MCF 10A (cell line): ENCODE results near the gene XXYLT1. TPM values are rescaled to one million over a fixed set of nuclear protein-coding genes. Genes with fewer than 3 reads are reported as not detected.

ENCODE experiments used
- BruUV-seq: library from RNA; stranded (reverse); fragments of 400-500 nt; replicated peaks from 2 replicates; lab custom pipeline; 2021; lab: Mats Ljungman, UMichigan
- CTCF ChIA-PET: fragments of 300-600 bp; sonication (Branson Sonifier 250); formaldehyde crosslinking; extraction: SDS; loops from one replicate; lab custom pipeline; 2021; ENCODE audit warnings: antibody characterized with exemption, inconsistent platforms; lab: Yijun Ruan, JAX
- POLR2A ChIA-PET: fragments of 300-600, 350-650 bp; sonication (Branson Sonifier 250); formaldehyde crosslinking; extraction: SDS; loops from one replicate; lab custom pipeline; 2020; ENCODE audit warnings: antibody characterized with exemption, inconsistent platforms; lab: Yijun Ruan, JAX
- DNase-seq: peaks from one replicate; pipeline ENCODE4 v3.0.0-alpha.2; 2018; ENCODE audit not compliant: unreplicated experiment
- H3K27ac Mint-ChIP-seq: one replicate; pipeline ENCODE4 v1.8.0; 2022; ENCODE audit warnings: mild to moderate bottlenecking, low read depth, mixed read lengths; ENCODE audit not compliant: unreplicated experiment
- H3K27me3 Mint-ChIP-seq: one replicate; pipeline ENCODE4 v1.8.0; 2022; ENCODE audit warnings: mixed read lengths; ENCODE audit not compliant: insufficient read depth, unreplicated experiment
- H3K36me3 Mint-ChIP-seq: one replicate; pipeline ENCODE4 v1.8.0; 2022; ENCODE audit warnings: mild to moderate bottlenecking, moderate library complexity, mixed read lengths; ENCODE audit not compliant: insufficient read depth, unreplicated experiment
- H3K4me1 Mint-ChIP-seq: one replicate; pipeline ENCODE4 v1.8.0; 2022; ENCODE audit warnings: mixed read lengths; ENCODE audit not compliant: insufficient read depth, unreplicated experiment
- H3K4me3 Mint-ChIP-seq: one replicate; pipeline ENCODE4 v1.8.0; 2022; ENCODE audit warnings: mild to moderate bottlenecking, moderate library complexity, mixed read lengths; ENCODE audit not compliant: unreplicated experiment
- H3K9me3 Mint-ChIP-seq: one replicate; pipeline ENCODE4 v1.8.0; 2022; ENCODE audit warnings: mixed read lengths; ENCODE audit not compliant: unreplicated experiment
- intact Hi-C: fragments of 100-400 bp; cut with micrococcal nuclease; formaldehyde crosslinking; loops from 2 replicates; pipeline ENCODE4 v1.14.1; 2022
- total RNA-seq: library from RNA; stranded (reverse); gene quantifications from 2 replicates; pipeline ENCODE4 v1.2.3, GENCODE V29; 2022
- TF ChIP-seq, protein P1 (sequence below): fragments of 200-600 bp; IDR thresholded peaks from one replicate; pipeline ENCODE4 v1.8.0; 2022; ENCODE audit warnings: antibody characterized with exemption, mild to moderate bottlenecking; ENCODE audit not compliant: unreplicated experiment

The XXYLT1 gene
- total RNA-seq, 1 experiment from 2014 or later = 10.0 TPM

DNA sequence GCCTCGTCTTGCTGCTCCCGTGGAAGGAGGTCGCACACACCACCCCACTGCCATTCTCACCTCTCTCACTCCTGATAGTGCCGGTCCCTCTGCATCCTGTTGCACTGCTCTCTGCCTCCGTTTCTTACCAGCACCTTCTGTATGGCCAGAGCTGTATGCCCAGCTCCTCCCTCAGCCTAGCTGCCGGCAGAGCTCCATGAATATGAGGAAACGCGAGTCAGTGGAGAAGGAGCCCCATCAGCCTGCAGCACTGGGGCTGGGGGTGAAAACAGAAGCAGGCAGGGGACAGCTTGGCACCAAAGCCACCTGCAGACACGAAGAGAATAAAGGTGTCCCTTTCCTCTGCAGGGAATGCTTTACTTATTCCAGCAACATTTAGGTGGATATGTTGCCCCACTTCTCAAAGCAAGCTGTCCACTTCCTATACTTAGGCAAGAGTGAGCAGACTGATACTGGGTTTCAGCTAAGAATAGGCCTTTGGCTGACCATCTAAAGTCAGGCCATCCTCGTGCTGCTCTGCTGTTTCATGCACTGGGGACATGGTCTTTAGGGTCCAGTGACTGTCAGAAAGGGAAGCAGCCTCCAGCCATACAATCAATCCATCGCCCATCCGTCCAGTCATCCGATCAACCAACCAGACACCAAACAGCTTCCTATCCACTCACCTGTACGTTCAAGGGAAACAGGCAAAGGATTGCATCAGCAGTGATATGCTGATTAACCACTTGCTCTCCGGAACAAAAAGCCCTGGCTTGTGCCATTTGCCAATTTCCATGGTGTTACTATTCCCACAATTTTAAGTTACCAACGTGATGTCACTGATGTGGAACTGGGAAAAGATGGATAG, 222.7 kb downstream of the XXYLT1 start:
- BruUV-seq = no TSS peak
- Mint-ChIP-seq H3K4me1 (no peaks in the 10 kb centered on the region), H3K9me3 (no peaks in the 10 kb centered on the region), H3K27me3 (peaks cover 30% of the 10 kb centered on the region), H3K4me3 (no peak overlapping the region), H3K36me3 (no peaks in the 10 kb centered on the region), H3K27ac (no peak overlapping the region)
- intact Hi-C loops = no loop called here
- no peak for DNase-seq
- POLR2A ChIA-PET = interaction anchor here (0.7 to 0.8 kb wide), 2 partner anchors 48 to 85 kb away, joined by 3 read pairs; no protein-coding TSS in a partner anchor
- CTCF ChIA-PET = interaction anchor here (1.0 kb wide), 1 partner anchor 366 kb away, joined by 3 read pairs; no protein-coding TSS in a partner anchor
- TF ChIP-seq, protein P1, sequence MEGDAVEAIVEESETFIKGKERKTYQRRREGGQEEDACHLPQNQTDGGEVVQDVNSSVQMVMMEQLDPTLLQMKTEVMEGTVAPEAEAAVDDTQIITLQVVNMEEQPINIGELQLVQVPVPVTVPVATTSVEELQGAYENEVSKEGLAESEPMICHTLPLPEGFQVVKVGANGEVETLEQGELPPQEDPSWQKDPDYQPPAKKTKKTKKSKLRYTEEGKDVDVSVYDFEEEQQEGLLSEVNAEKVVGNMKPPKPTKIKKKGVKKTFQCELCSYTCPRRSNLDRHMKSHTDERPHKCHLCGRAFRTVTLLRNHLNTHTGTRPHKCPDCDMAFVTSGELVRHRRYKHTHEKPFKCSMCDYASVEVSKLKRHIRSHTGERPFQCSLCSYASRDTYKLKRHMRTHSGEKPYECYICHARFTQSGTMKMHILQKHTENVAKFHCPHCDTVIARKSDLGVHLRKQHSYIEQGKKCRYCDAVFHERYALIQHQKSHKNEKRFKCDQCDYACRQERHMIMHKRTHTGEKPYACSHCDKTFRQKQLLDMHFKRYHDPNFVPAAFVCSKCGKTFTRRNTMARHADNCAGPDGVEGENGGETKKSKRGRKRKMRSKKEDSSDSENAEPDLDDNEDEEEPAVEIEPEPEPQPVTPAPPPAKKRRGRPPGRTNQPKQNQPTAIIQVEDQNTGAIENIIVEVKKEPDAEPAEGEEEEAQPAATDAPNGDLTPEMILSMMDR = no peak

DNA sequence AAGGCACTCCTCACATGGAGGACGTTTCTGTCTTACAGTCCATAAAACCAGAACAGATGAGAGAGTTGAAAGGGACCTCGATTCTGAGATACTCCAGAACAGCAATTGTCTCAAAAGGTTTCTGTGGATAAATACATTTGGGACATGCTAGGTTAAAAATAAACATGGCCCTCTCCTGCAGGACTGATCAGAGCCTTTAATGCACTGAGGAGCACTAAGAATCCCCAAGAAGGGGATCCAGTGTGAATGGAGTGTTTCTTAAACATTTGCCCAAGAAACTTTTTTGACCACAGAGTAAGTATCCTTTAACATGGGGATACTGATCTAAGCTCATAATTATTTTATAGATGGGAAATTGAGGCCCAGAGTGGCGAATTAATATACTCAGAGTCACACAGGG, 223.4 kb downstream of the XXYLT1 start:
- H3K4me1 Mint-ChIP-seq = peaks cover 1% of the 10 kb centered on the region
- DNase-seq = no peak
- H3K27me3 Mint-ChIP-seq = peaks cover 30% of the 10 kb centered on the region
- no TSS peak for BruUV-seq
- ChIA-PET POLR2A (interaction anchor here (0.7 kb wide), 1 partner anchor 49 kb away, joined by 3 read pairs; no protein-coding TSS in a partner anchor), CTCF (interaction anchor here (1.0 kb wide), 1 partner anchor 365 kb away, joined by 3 read pairs; no protein-coding TSS in a partner anchor)
- no peak overlapping the region for H3K4me3 Mint-ChIP-seq
- H3K27ac Mint-ChIP-seq = no peak overlapping the region
- no peaks in the 10 kb centered on the region for H3K36me3 Mint-ChIP-seq
- no peaks in the 10 kb centered on the region for H3K9me3 Mint-ChIP-seq
- TF ChIP-seq, protein P1 = no peak
- intact Hi-C loops = no loop called here

DNA sequence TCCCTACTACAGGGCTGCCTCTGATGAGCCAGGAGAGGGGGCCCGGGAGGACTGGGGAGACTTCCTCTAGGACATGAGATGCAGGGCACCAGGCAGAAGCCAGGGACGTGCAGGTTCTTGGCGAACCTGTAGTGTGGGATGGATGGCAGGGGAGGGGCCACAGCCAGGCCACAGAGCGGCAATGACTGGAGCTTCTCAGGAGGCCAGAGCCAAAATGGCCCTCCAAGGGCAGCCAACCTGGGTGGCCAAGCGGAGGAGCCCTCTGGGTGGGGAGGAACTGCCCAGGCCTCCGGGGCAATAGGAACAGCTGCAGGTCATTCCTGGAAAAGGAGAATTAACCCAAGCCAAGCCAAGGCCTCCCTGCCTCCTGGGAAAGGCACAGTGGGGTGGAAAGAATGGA, 224.5 kb downstream of the XXYLT1 start:
- intact Hi-C loops = no loop called here
- TF ChIP-seq, protein P1 = no peak
- Mint-ChIP-seq H3K27ac (no peak overlapping the region), H3K27me3 (peaks cover 20% of the 10 kb centered on the region), H3K9me3 (no peaks in the 10 kb centered on the region), H3K4me1 (peaks cover 4% of the 10 kb centered on the region), H3K4me3 (no peak overlapping the region), H3K36me3 (no peaks in the 10 kb centered on the region)
- BruUV-seq = no TSS peak
- DNase-seq = no peak
- ChIA-PET POLR2A (no interaction called here), CTCF (no interaction called here)

DNA sequence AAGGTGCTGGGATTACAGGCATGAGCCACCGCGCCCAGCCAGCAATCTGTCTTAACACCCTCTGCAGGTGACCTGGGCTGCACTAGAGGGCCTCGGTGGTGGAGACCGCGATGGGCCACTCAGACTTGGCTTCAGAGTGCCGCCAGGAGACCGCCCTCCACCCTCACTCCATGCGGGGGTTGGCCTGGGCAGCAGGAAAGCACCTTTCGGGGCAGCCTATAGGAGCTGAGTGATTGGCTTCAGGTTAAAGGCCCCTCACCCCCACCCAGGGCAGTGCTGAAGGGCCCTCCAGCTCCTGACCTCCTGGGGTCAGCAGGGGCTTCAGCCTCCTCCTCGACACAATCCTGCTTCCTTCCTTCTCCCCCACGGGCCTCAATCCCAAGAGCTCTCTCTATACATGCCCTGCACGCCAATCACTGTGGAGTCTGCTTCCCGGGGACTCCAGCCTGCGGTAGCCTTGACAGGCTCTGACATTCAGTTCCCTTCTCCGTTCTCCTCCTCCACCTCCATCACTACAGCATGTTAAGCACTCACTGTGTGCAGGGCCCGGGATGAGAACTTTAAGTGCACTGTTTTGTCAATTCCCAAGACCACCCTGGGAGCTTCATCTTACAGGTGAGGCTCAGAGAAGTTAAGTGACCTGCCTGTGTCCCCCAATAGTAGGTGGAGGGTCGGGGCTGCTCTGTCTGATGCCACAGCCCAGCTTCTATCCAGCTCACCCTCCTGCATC, 225.3 kb downstream of the XXYLT1 start:
- no peak overlapping the region for H3K4me3 Mint-ChIP-seq
- no TSS peak for BruUV-seq
- peaks cover 12% of the 10 kb centered on the region for H3K27me3 Mint-ChIP-seq
- no peak overlapping the region for H3K27ac Mint-ChIP-seq
- peaks cover 4% of the 10 kb centered on the region for H3K4me1 Mint-ChIP-seq
- H3K9me3 Mint-ChIP-seq = no peaks in the 10 kb centered on the region
- CTCF ChIA-PET = interaction anchor here (0.7 kb wide), 2 partner anchors 33 to 112 kb away, joined by 3 to 4 read pairs; no protein-coding TSS in a partner anchor
- TF ChIP-seq, protein P1 = no peak
- no peaks in the 10 kb centered on the region for H3K36me3 Mint-ChIP-seq
- no peak for DNase-seq
- POLR2A ChIA-PET = no interaction called here
- intact Hi-C loops = no loop called here
